Choroid plexus epithelial cell (primary cell): ENCODE measurements around the gene CAMK1D.

Experiments
- DNase-seq: peaks from one replicate; pipeline ENCODE4 v3.0.0-alpha.2; 2010; ENCODE audit warnings: low read depth
- H3K4me3 ChIP-seq: 2 replicates; pipeline ENCODE4 v1.5.1; 2011; ENCODE audit warnings: low read depth, mild to moderate bottlenecking, control low read depth, low read length, moderate library complexity
- CTCF ChIP-seq: conservative IDR thresholded peaks from 2 replicates; pipeline ENCODE4 v1.5.1; 2011; ENCODE audit warnings: low read depth, mild to moderate bottlenecking, control low read depth, inconsistent platforms, low read length, moderate library complexity

The CAMK1D gene

DNA sequence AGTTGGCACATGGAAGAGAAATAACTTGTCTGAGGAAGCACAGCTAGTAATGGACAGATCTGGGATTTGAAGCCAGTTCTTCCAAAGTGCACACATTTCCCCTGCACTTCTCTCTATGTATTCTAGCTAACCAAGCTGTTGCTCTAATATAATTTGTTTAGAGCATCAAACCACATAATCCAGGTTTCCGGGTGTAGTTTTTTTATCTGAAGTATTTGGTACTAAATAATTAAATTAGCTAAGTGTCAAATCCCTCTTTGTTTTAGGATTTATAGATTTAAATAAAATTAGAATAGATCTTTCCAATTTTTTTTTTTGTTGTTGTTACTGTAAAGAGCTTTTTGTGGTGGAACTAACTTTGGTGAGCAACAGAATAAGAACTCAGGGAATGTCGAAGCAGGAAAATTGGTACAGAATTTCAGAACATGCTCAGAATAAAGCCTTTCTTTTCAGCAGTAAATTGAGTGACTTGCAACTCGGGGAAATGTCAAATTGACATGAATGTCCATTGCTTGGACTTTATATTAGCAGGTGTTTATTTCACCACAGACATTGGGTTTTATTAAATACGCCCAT is 33.7 kb downstream of the CAMK1D start:
- no peak for TF ChIP-seq CTCF
- DNase-seq: peak; percentile 25
- H3K4me3 ChIP-seq: no peak overlapping the region

DNA sequence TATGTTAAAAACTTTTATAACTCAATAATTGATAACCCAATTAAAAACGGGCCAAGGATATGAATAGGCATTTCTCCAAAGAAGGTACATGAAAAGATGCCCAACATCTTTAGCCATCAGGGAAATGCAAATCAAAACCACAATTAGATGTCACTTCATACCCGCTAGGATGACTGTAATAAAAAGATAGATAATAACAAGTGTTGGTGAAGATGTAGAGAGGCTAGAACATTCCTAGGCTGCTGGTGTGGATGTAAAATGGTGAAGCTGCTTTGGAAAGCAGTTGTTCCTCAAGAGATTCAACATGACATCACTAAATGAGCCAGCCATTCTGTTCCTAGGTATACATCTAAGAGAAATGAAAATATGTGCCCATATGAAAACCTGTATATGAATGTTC is 35.6 kb downstream of the CAMK1D start:
- no peak overlapping the region for H3K4me3 ChIP-seq
- DNase-seq: no peak
- TF ChIP-seq CTCF: no peak

- no peak for TF ChIP-seq CTCF
- H3K4me3 ChIP-seq: no peak overlapping the region
- no peak for DNase-seq
These were observed 38.3 kb downstream of the CAMK1D start for GRCh38 chr10:12387561-12388210.

- no peak for DNase-seq
- no peak for TF ChIP-seq CTCF
These were observed 39.3 kb downstream of the CAMK1D start for GRCh38 chr10:12388671-12389070.

DNA sequence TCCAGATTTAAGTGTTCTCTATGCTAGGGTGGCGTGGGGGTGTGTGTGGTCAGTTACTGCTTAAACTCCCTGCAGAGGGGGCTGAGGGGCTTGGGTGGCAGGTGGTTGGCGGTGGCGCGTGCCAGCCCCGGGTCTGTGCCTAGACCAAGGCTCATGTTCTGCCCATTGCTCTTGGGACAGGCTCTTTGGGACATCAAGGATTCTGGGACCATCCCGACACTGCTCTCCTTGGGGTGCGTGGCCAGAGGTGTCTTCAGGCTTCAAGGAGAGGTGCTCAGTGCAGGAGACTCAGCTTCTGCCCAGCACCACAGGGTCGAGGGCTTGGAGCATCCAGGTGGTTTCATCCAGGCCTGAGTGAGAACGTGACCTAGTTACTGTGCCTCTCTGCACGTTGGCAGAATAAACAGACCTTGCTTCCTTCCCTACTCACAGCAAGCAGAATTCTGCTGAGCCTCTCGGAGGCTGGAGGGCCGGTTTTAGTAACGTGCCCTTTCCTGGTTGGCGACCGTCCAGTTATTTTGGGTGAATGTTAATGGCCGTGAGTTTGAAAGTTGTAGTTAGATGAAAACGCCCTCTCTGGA is 39.9 kb downstream of the CAMK1D start:
- no peak for DNase-seq
- no peak overlapping the region for H3K4me3 ChIP-seq

More at GRCh38 chr10:12388671-12389070, 39.3 kb downstream of the CAMK1D start:
- H3K4me3 ChIP-seq: no peak overlapping the region

DNA sequence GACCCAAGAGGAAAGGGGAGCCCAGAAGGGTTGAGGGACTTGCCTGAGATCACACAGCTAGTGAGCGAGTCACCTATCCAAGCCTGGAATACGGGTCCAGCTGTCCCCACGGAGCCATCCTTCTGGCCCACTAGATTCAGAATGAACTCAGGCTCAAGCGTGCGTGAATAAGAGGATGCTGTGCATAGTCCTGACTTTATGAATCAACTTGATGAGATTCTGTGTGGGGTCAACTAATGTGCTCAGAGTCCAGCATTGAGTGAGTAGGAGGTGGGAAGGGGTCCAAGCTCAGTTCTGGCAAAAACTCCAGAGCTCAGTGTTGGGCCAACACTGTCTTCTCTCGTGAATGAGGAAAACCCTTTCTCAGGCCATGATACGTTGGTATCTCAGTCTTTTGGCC is 41.4 kb downstream of the CAMK1D start:
- no peak for DNase-seq
- no peak overlapping the region for H3K4me3 ChIP-seq
- TF ChIP-seq CTCF: no peak

More for the DNA sequence above, 39.9 kb downstream of the CAMK1D start:
- no peak for TF ChIP-seq CTCF
